Aorta (tissue), 5 donors: ENCODE data around the gene CST9. TPM values are rescaled to one million over a fixed set of nuclear protein-coding genes. Genes with fewer than 3 reads are reported as not detected.

Experiments
- ATAC-seq: fragments of 200-7000 bp; cut with Tn5 transposase; one replicate; pipeline ENCODE4 v1.9.1; 2022; ENCODE audit warnings: moderate library complexity; ENCODE audit not compliant: low FRiP score
- DNase-seq, 2 donors: peaks; one replicate each; pipeline ENCODE4 v3.0.0-alpha.2; 2020
- H3K27ac ChIP-seq, 2 donors: one replicate each; pipeline ENCODE4 v1.5.1; 2013; ENCODE audit warnings: low read length in 2 of 2, mild to moderate bottlenecking in 2 of 2, moderate library complexity in 2 of 2, control low read depth in 1 of 2, inconsistent platforms in 1 of 2, low read depth in 1 of 2
- H3K27me3 ChIP-seq, 2 donors: one replicate each; pipeline ENCODE4 v1.6.1; 2013; ENCODE audit warnings: control low read depth in 1 of 2, low read length in 1 of 2, mild to moderate bottlenecking in 1 of 2, moderate library complexity in 1 of 2; ENCODE audit not compliant: insufficient read depth in 2 of 2, control insufficient read depth in 1 of 2
- H3K36me3 ChIP-seq, 2 donors: one replicate each; pipeline ENCODE4 v1.6.1; 2013; ENCODE audit warnings: control low read depth in 1 of 2, low read length in 1 of 2, mild to moderate bottlenecking in 1 of 2; ENCODE audit not compliant: insufficient read depth in 2 of 2, control insufficient read depth in 1 of 2
- H3K4me1 ChIP-seq, 2 donors: one replicate each; pipeline ENCODE4 v1.6.1; 2013; ENCODE audit warnings: low read length in 2 of 2, control low read depth in 1 of 2, mild to moderate bottlenecking in 1 of 2, moderate library complexity in 1 of 2; ENCODE audit not compliant: insufficient read depth in 2 of 2, control insufficient read depth in 1 of 2
- H3K4me3 ChIP-seq, 2 donors: one replicate each; pipeline ENCODE4 v1.5.1; 2013; ENCODE audit warnings: low read length in 2 of 2, control low read depth in 1 of 2, mild to moderate bottlenecking in 1 of 2
- H3K9me3 ChIP-seq: one replicate; pipeline ENCODE4 v1.6.1; 2013; ENCODE audit warnings: mild to moderate bottlenecking, low read length; ENCODE audit not compliant: control insufficient read depth
- whole genome bisulfite sequencing, 2 donors: extraction: QIAGEN DNeasy Blood & Tissue Kit; methylation state at CpG; one replicate each; pipeline ENCODE4 v1.1.7; 2013; 5-methylcytosine and 5-hydroxymethylcytosine counted together
- intact Hi-C, 2 donors: fragments of 100-400 bp; cut with DNase I; formaldehyde crosslinking; loops; one replicate each; pipeline versions ENCODE4 v1.14.2 to v1.15.0; 2022
- polyA plus RNA-seq, 2 donors: library from polyadenylated mRNA; stranded (reverse); fragments of 200-250 nt; gene quantifications; one replicate each; pipeline ENCODE4 v1.2.3, GENCODE V29; 2013
- total RNA-seq, 2 donors: library from RNA; stranded (reverse); fragmentation: NEBNext Ultra II Directional; extraction: Animal tissue kit (Norgen Biotek cat#: 25700); gene quantifications; one replicate each; pipeline ENCODE4 v1.2.1, GENCODE V29; 2021
- donor health status: healthy with polysubstance abuse.
- donor health status: Bipolar disorder and iron deficiency.
- donor health status: DM: no; HTN: no; CAD: no.
- donor health status: DM: no; HTN: no; CAD: no.
- donor health status: DM: yes; HTN: yes; CAD: no.

Gene CST9
- total and polyA plus RNA-seq, 4 donors: not detected

DNA sequence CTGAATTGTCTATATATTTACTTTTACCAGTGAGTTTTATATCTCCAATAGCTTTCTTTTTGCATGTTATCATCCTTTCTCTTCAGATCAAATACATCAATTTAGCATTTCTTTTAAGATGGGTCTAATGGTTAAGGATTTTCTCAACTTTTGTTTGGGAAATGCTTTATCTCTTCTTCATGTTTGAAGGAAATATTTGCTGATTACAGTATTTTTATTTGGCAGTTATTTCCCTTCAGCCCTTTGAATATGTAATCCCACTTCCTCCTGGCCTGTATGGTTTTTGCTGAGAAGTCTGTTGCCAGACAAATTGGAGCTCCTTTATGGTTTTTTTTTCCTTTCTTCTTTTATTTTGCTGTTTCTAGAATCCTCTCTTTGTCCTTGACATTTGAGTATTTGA, 30.7 kb downstream of the CST9 start:
- Histone ChIP-seq H3K27ac (no peak overlapping the region), H3K36me3 (no peaks in the 10 kb centered on the region), H3K4me1 (no peaks in the 10 kb centered on the region), H3K9me3 (no peaks in the 10 kb centered on the region), H3K27me3 (no peaks in the 10 kb centered on the region), H3K4me3 (no peak overlapping the region)
- DNase-seq: no peak
- intact Hi-C loops: no loop called here
- ATAC-seq: no peak

DNA sequence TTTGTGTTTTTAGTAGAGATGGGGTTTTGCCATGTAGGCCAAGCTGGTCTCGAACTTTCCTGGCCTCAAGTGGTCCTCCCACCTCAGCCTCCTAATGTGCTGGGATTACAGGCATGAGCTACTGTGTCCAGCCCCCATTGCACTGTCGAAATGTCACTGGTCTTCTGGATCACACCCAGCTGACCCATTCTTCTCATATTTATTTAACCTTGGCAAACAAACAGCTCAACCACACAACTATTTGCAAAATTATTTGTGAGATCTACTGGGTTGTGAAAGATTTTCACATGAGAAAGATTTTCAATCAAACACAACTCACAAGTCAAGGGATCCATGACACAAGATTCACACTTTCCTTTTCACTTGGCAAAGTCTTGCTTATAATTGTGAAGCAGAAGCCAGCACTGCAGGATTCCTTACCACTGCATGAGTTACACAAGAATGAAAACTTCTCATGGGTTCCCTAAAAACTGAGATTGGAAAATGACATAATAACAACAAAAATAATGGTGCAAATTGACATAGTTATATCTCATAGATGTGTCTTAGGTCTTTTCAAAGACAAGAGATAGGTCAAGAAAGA, 35.4 kb downstream of the CST9 start:
- no peak overlapping the region for H3K4me3 ChIP-seq
- H3K36me3 ChIP-seq: no peaks in the 10 kb centered on the region
- no peaks in the 10 kb centered on the region for H3K27me3 ChIP-seq
- DNase-seq (no peak), ATAC-seq (no peak)
- intact Hi-C loops: no loop called here
- H3K27ac ChIP-seq: no peak overlapping the region
- H3K9me3 ChIP-seq: no peaks in the 10 kb centered on the region
- no peaks in the 10 kb centered on the region for H3K4me1 ChIP-seq
- WGBS, 2 donors: 71 to 74% methylated on average over 2 of the region's 2 CpGs

DNA sequence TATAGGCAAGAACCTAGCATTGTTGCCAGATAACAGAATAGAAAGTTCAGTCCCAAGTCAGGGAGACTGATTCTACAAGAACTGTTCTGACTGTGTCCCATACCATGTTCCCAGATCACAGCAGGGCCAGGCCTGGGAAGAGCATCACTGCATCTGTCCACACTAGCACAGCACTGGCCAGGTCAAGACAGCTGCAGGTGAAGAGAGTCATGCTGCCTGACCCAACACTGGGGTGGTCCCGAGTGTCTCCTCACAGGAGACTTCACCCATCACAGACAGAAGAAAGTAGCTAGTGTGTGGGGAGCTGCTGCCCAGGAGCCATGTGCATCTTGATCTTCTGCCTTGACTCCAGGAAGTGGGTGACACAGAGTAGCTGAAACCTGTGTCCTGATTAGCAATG, 36.1 kb downstream of the CST9 start:
- DNase-seq: peak in 1 of 2 donors; percentile 55
- no peaks in the 10 kb centered on the region for H3K36me3 ChIP-seq
- no peaks in the 10 kb centered on the region for H3K27me3 ChIP-seq
- H3K4me1 ChIP-seq: no peaks in the 10 kb centered on the region
- no peak overlapping the region for H3K4me3 ChIP-seq
- WGBS, 2 donors: 70 to 79% methylated on average over 1 of the region's 1 CpG
- ATAC-seq: no peak
- H3K9me3 ChIP-seq: no peaks in the 10 kb centered on the region
- intact Hi-C loops: no loop called here
- no peak overlapping the region for H3K27ac ChIP-seq

DNA sequence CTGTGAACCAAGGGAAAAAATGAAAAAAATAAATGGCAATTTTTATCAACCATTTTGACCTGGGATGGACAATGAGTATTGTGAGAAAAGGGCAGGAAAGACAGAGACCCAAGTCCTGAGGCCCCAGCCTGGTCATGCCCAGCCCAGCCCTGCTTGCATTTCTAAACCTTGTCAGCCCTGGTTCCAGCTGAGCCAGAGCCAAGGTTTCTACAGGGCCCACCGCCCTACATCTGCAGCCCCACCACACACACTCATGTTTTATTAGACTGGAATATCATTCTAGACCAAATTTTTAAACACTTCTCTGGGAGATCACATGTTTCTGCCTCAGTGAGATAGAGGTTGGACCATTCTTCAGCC, 36.8 kb downstream of the CST9 start:
- Histone ChIP-seq H3K4me3 (no peak overlapping the region), H3K9me3 (peaks cover 1% of the 10 kb centered on the region), H3K4me1 (no peaks in the 10 kb centered on the region), H3K27ac (no peak overlapping the region), H3K36me3 (no peaks in the 10 kb centered on the region), H3K27me3 (no peaks in the 10 kb centered on the region)
- intact Hi-C loops: no loop called here
- DNase-seq (peak in 1 of 2 donors; percentile 41), ATAC-seq (no peak)
- WGBS, 2 donors: 75 to 76% methylated on average over 1 of the region's 1 CpG

DNA sequence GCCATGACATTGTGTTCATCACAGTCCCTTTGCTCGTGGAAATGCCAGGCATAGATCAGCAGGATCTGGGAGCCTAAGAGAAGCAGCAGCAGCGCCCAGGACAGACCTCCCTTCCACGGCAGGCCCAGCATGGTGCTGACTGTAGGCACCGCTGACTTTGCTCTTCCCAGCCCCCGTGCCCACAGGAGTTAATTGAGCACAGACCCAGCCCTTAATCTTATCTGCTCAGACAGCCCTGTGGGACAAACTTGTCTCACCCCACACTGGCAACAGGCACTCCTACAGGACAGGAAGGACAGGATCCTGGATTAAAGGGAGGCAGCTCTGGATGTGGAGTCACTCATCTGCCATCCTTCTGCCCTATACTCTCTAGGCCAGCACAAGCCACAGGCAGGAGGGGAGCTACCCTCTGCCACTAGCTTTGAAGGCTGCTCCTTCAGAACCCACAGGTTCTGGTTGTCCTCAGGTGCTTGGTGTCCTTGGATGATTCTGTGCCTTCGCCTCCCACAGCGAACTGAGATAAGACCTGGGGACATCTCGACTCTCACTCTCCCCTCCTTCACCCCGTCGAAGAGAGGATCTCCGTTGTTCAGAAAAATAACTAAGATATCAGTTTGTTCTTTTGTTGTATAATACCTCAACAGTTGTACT, 37.3 kb downstream of the CST9 start, which contains the start of gene CST9L:
Gene CST9L (minus strand): TSS at position 165 of the 651 bp plus-strand sequence. CDS start 34 bp downstream, at position 131.
- H3K27me3 ChIP-seq: no peaks in the 10 kb centered on the region
- ATAC-seq (no peak), DNase-seq (peak in 1 of 2 donors; percentile 54)
- WGBS, 2 donors: 65% methylated on average over 11 of the region's 11 CpGs
- no peaks in the 10 kb centered on the region for H3K4me1 ChIP-seq
- intact Hi-C loops: no loop called here
- no peak within 1 kb of the TSS for H3K4me3 ChIP-seq
- peaks cover 1% of the 10 kb centered on the region for H3K9me3 ChIP-seq
- no peak within 1 kb of the TSS for H3K27ac ChIP-seq
- H3K36me3 ChIP-seq: no peaks in the 10 kb centered on the region

DNA sequence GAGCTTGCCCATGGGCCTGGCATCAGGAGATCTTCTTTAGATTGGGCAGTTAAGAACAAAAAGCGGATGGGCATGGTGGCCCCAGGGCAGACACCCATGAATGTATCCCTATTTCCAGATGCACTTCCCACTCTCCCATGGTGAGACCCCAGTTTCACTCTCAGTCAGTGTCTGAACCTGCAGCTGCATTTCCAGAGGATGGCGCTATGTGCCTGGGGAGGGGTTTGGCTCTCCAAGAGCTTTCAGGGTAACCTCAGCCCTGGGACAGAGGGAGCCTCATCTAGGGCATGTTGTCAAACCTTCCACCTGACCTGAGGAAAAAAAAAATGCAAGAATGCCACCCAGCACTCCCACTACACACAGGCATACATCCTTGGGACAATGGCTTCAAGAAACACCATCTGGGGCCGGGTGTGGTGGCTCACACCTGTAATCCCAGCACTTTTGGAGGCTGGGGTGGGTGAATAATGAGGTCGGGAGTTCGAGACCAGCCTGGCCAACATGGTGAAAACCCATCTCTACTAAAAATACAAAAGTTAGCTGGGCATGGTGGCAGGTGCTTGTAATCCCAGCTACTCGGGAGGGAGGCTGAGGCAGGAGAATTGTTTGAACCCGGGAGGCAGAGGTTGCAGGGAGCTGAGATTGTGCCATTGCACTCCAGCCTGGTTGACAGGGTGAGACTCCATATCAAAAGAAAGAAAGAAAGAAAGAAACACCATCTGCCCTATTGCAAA, 39.4 kb downstream of the CST9 start:
- Histone ChIP-seq H3K9me3 (peaks cover 6% of the 10 kb centered on the region), H3K27me3 (no peaks in the 10 kb centered on the region), H3K4me1 (no peaks in the 10 kb centered on the region), H3K27ac (no peak overlapping the region), H3K36me3 (no peaks in the 10 kb centered on the region), H3K4me3 (no peak overlapping the region)
- no peak for DNase-seq
- intact Hi-C loops: no loop called here
- WGBS, 2 donors: 69 to 73% methylated on average over 7 of the region's 7 CpGs
- ATAC-seq: no peak

DNA sequence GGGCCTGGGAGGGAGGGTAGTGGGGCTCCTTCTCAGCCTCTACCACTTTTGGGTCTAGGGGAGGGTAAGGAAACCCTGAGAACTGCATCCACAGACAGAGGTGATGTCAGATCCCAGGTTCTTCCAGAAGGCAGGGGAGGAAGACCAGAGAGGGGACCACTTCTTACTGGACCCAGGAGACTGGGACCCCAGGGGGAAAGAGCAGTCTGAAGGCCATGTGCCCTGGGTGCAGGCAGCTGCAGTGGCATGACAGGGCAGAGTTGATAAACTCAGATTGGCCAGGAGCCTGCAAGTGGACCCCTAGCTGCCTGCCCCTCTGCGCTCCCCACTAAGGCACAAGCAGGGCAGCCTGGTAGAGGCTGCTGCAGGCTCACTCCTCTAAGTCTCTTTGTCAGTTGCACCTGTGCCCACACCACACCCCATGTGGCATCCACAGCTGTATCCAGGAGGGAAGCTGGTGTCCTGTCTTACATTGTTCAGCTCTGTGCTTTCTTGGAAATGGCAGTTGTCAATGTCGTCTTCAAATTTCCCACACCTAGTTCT, 40.1 kb downstream of the CST9 start:
- no peaks in the 10 kb centered on the region for H3K36me3 ChIP-seq
- intact Hi-C loops: no loop called here
- peaks cover 8% of the 10 kb centered on the region for H3K9me3 ChIP-seq
- H3K4me1 ChIP-seq: no peaks in the 10 kb centered on the region
- DNase-seq (peak in 1 of 2 donors; percentile 53), ATAC-seq (no peak)
- WGBS, 2 donors: 83 to 90% methylated on average over 2 of the region's 2 CpGs
- H3K27ac ChIP-seq: no peak overlapping the region
- no peaks in the 10 kb centered on the region for H3K27me3 ChIP-seq
- no peak overlapping the region for H3K4me3 ChIP-seq

DNA sequence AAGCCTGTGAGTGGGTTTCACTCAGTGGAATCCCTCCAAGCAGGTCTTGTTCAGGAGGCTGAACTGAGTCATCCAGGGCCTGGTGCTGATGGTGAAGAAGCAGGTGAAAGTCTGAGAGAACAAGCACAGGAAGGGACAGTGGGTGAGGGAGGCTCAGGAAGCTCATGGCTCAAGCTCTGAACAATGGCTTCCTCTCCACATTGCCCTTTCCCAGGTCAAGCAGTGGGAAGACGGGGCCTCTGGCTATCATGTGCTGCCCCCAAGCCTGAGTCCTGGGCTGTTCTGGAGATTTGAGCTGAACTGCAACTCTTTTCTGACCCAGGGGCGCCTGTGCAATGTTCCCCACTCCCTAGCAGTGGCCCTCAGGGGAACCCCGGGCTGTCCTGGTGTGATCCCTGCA, 40.8 kb downstream of the CST9 start:
- no peak for ATAC-seq
- intact Hi-C loops: no loop called here
- Histone ChIP-seq H3K9me3 (peaks cover 11% of the 10 kb centered on the region), H3K36me3 (no peaks in the 10 kb centered on the region), H3K4me3 (no peak overlapping the region), H3K27me3 (no peaks in the 10 kb centered on the region), H3K4me1 (no peaks in the 10 kb centered on the region), H3K27ac (no peak overlapping the region)
- no peak for DNase-seq
- WGBS, 2 donors: 53 to 73% methylated on average over 3 of the region's 3 CpGs
